Ovary (tissue), 9 donors: ENCODE data around the gene NKAIN2. TPM values are rescaled to one million over a fixed set of nuclear protein-coding genes. Genes with fewer than 3 reads are reported as not detected.

Experiments used
- DNase-seq, 5 donors: peaks; one replicate each; pipeline ENCODE4 v3.0.0-alpha.2; 2019 to 2020
- H3K27ac ChIP-seq, 2 donors: fragments of 200-600 bp; one replicate each; pipeline versions ENCODE4 v1.5.1 to v1.8.0; 2019 to 2022
- H3K27me3 ChIP-seq: fragments of 200-600 bp; one replicate; pipeline ENCODE4 v1.8.0; 2022
- H3K36me3 ChIP-seq: fragments of 200-600 bp; sonication (generic); one replicate; pipeline ENCODE4 v1.5.1; 2019
- H3K4me1 ChIP-seq: one replicate; pipeline ENCODE4 v1.8.1; 2013; ENCODE audit warnings: mild to moderate bottlenecking, moderate library complexity; ENCODE audit not compliant: insufficient read depth
- H3K4me3 ChIP-seq: fragments of 200-600 bp; sonication (generic); one replicate; pipeline ENCODE4 v1.5.1; 2017
- H3K9me3 ChIP-seq, 2 donors: fragments of 200-600 bp in 1 of 2; sonication (generic) in 1 of 2; one replicate each; pipeline versions ENCODE4 v1.5.1 to v1.8.1; 2013 to 2019; ENCODE audit warnings: mild to moderate bottlenecking in 1 of 2, moderate library complexity in 1 of 2
- EP300 ChIP-seq: sonication (generic); formaldehyde crosslinking; IDR thresholded peaks from one replicate; pipeline ENCODE4 v1.6.1; 2017; ENCODE audit warnings: antibody characterized with exemption
- POLR2A ChIP-seq: fragments of 450-650 bp; IDR thresholded peaks from one replicate; pipeline ENCODE4 v1.6.1; 2017; ENCODE audit warnings: antibody characterized with exemption, mild to moderate bottlenecking, moderate library complexity
- WGBS, 3 donors: extraction: QIAGEN DNeasy Blood & Tissue Kit in 1 of 3; methylation state at CpG; one replicate each; pipeline versions ENCODE4 v1.1.5 to v1.1.7; 2013 to 2017; 5-methylcytosine and 5-hydroxymethylcytosine counted together
- intact Hi-C, 4 donors: fragments of 100-400 bp; cut with DNase I; formaldehyde crosslinking; loops; one replicate each; pipeline versions ENCODE4 v1.11.0 to v1.15.1; 2022 to 2023
- polyA plus RNA-seq, 2 donors: library from polyadenylated mRNA; stranded (reverse); fragments of 200-250 nt in 1 of 2; fragments of 350-450 nt in 1 of 2; fragmentation: Illumina TruSeq in 1 of 2; extraction: RNeasy Lipid Tissue Mini Kit (QIAGEN cat#74804) in 1 of 2; gene quantifications; one replicate each; pipeline ENCODE4 v1.2.3, GENCODE V29; 2013 to 2014
- total RNA-seq, 7 donors: library from RNA; depleted of rRNA in 2 of 7; stranded (reverse); fragments of >200 nt in 2 of 7; fragmentation: NEBNext Ultra II Directional in 3 of 7; extraction: Animal tissue kit (Norgen Biotek cat#: 25700) in 3 of 7; gene quantifications; one replicate each; pipeline versions ENCODE4 v1.1.0 to v1.2.4, GENCODE V29; 2016 to 2023
- TF ChIP-seq, protein P1 (sequence below), 3 donors: fragments of 450-650 bp in 2 of 3; fragments of 200-600 bp in 1 of 3; IDR thresholded peaks; one replicate each; pipeline versions ENCODE4 v1.5.1 to v1.8.0; 2016 to 2022; ENCODE audit warnings: antibody characterized with exemption in 3 of 3, mild to moderate bottlenecking in 1 of 3
- donor health status: DM: no; HTN: no; CAD: no; lungs with moderate emphysema.
- donor health status: DM: no; HTN: no; CAD: no.
- donor health status: Bipolar disorder and iron deficiency.
- donor health status: DM: yes; HTN: yes; CAD: no.
- donor health status: DM: no; HTN: no; CAD: no.
- donor health status: DM: yes; HTN: yes; CAD: no.

Gene NKAIN2
- total and polyA plus RNA-seq, 9 donors, result 0.13 to 1.0 (median 0.40) TPM; not detected in 4

DNA sequence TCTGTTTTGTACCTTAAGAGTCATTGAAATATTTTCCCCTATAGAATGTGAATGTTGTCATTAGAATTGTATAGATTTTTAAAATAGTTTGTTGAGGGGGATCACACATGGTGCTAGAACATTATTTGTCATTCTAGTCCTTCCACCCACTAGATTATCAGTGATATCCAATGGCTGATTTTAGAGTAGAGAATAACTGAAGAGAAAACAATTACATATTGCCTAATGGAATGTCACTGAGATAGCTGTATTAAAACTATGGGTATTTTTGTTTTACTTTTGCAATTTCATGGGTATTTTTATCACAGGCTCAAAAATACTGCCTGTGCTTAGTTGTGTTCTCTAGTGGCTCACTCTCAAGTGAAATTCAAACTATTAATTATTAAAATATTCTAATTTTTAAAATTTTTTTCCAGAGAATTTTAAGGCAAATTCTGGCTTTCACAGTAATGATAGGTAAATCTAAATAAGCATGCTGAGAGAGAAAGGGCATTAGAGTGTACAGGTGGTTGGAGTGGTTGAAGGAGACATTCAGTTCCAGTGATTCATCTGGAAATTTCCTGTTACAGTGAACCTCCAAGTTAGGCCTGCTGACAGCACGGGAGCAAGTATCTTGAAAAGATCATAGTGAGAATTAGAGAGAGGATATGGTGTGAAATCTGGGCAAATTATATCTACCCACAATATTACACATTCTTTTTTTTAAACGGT is 399.6 kb downstream of the NKAIN2 start:
- Histone ChIP-seq H3K4me3 (no peak overlapping the region), H3K4me1 (no peaks in the 10 kb centered on the region), H3K27me3 (no peaks in the 10 kb centered on the region), H3K36me3 (no peaks in the 10 kb centered on the region), H3K27ac (no peak overlapping the region), H3K9me3 (no peaks in the 10 kb centered on the region)
- TF ChIP-seq POLR2A (no peak), EP300 (no peak)
- no peak for DNase-seq
- intact Hi-C loops, result no loop called here
- 66 to 74% (median 70%) methylated on average over 2 of the region's 2 CpGs for WGBS, 3 donors

DNA sequence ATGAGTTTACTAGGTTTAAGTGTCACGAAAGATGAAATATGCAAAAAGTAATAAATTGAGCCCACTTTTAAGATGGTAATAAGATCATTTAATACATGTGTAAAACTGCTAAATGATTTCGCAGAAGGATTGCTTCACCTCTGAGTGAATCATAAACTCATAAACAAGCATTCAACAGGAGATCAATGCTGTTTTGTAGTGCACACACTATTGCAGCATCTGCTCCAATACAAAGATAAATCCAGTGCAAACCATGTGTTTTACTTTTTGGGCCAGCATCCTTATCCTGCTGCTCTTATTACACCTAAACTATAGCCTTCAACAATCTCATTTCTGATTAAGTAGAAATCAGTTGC is 400.1 kb downstream of the NKAIN2 start:
- no peak for DNase-seq
- H3K4me1 ChIP-seq, result no peaks in the 10 kb centered on the region
- H3K4me3 ChIP-seq, result no peak overlapping the region
- 44 to 93% (median 49%) methylated on average over 2 of the region's 2 CpGs for WGBS, 3 donors
- H3K27ac ChIP-seq, result no peak overlapping the region
- H3K36me3 ChIP-seq, result no peaks in the 10 kb centered on the region
- H3K9me3 ChIP-seq, result no peaks in the 10 kb centered on the region
- intact Hi-C loops, result no loop called here
- TF ChIP-seq, protein P1, sequence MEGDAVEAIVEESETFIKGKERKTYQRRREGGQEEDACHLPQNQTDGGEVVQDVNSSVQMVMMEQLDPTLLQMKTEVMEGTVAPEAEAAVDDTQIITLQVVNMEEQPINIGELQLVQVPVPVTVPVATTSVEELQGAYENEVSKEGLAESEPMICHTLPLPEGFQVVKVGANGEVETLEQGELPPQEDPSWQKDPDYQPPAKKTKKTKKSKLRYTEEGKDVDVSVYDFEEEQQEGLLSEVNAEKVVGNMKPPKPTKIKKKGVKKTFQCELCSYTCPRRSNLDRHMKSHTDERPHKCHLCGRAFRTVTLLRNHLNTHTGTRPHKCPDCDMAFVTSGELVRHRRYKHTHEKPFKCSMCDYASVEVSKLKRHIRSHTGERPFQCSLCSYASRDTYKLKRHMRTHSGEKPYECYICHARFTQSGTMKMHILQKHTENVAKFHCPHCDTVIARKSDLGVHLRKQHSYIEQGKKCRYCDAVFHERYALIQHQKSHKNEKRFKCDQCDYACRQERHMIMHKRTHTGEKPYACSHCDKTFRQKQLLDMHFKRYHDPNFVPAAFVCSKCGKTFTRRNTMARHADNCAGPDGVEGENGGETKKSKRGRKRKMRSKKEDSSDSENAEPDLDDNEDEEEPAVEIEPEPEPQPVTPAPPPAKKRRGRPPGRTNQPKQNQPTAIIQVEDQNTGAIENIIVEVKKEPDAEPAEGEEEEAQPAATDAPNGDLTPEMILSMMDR (IDR thresholded peaks at IDR 0.05), result no peak
- no peak for TF ChIP-seq EP300
- no peak for TF ChIP-seq POLR2A
- no peaks in the 10 kb centered on the region for H3K27me3 ChIP-seq

DNA sequence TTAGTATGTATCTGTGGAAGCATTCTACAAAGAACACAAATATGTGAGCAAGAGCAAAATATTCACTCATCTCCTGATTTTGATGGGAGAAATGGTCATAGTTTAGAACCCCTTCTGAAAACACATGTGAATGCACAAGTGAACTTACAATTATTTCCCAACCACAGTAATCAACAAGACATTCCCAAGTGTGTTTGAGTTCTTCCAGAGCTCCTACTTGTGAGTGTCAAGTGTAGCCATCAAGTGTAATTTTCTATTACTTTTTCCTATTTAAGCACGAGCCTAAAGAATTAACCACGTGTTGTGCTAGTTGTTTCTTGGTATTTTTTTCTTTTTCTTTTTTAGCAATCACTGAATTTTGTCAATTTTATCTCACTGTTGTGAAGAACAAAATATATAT is 402.3 kb downstream of the NKAIN2 start:
- intact Hi-C loops, result no loop called here
- no peaks in the 10 kb centered on the region for H3K4me1 ChIP-seq
- H3K27me3 ChIP-seq, result no peaks in the 10 kb centered on the region
- 64 to 68% (median 67%) methylated on average over 2 of the region's 2 CpGs for WGBS, 3 donors
- no peak overlapping the region for H3K27ac ChIP-seq
- no peak overlapping the region for H3K4me3 ChIP-seq
- H3K9me3 ChIP-seq, result no peaks in the 10 kb centered on the region
- DNase-seq, result no peak
- TF ChIP-seq EP300 (no peak), POLR2A (no peak)
- TF ChIP-seq, protein P1 (IDR thresholded peaks at IDR 0.05), result no peak
- H3K36me3 ChIP-seq, result no peaks in the 10 kb centered on the region

- Histone ChIP-seq H3K27me3 (no peaks in the 10 kb centered on the region), H3K9me3 (no peaks in the 10 kb centered on the region), H3K4me1 (no peaks in the 10 kb centered on the region), H3K36me3 (no peaks in the 10 kb centered on the region), H3K27ac (no peak overlapping the region), H3K4me3 (no peak overlapping the region)
- WGBS, 3 donors, result 72 to 86% (median 80%) methylated on average over 3 of the region's 3 CpGs
- intact Hi-C loops, result no loop called here
- no peak for TF ChIP-seq POLR2A
- no peak for TF ChIP-seq EP300
- TF ChIP-seq, protein P1 (IDR thresholded peaks at IDR 0.05), result no peak
- DNase-seq, result no peak
These were observed 420.1 kb downstream of the NKAIN2 start for GRCh38 chr6:124223611-124224345.

GRCh38 chr6:124226396-124226795 is 422.7 kb downstream of the NKAIN2 start:
- TF ChIP-seq EP300 (no peak), POLR2A (no peak)
- TF ChIP-seq, protein P1 (IDR thresholded peaks at IDR 0.05), result no peak
- WGBS, 3 donors, result 19 to 40% (median 20%) methylated on average over 1 of the region's 1 CpG

More at GRCh38 chr6:124226396-124226795, 422.7 kb downstream of the NKAIN2 start:
- Histone ChIP-seq H3K4me3 (no peak overlapping the region), H3K4me1 (no peaks in the 10 kb centered on the region), H3K9me3 (no peaks in the 10 kb centered on the region), H3K27ac (no peak overlapping the region), H3K36me3 (no peaks in the 10 kb centered on the region), H3K27me3 (no peaks in the 10 kb centered on the region)
- intact Hi-C loops, result no loop called here
- no peak for DNase-seq
